Measurements from ENCODE around the gene ENTHD1. TPM values are rescaled to one million over a fixed set of nuclear protein-coding genes. Genes with fewer than 3 reads are reported as not detected.
A peak's percentile ranks its signal among the peaks of the same experiment; 100 is the strongest.

ENTHD1 gene
- total RNA-seq, 1 donor from 2014 or later: not detected

- H3K4me3 ChIP-seq (ENCODE audit: low read depth, low read length): no peak overlapping the region
- DNase-seq (ENCODE audit: low read depth) (no peak), FAIRE-seq (no peak)
- no peaks in the 10 kb centered on the region for H3K36me3 ChIP-seq (ENCODE audit: control insufficient read depth, insufficient read depth, low read length)
- no peak for TF ChIP-seq CTCF (IDR thresholded peaks at IDR 0.05; ENCODE audit: insufficient read depth, low read length, severe bottlenecking)
- peaks cover 2% of the 10 kb centered on the region for H3K27me3 ChIP-seq (ENCODE audit: control insufficient read depth, insufficient read depth, low read length)
These were observed 122.1 kb downstream of the ENTHD1 start for GRCh38 chr22:39771486-39771885.

DNA sequence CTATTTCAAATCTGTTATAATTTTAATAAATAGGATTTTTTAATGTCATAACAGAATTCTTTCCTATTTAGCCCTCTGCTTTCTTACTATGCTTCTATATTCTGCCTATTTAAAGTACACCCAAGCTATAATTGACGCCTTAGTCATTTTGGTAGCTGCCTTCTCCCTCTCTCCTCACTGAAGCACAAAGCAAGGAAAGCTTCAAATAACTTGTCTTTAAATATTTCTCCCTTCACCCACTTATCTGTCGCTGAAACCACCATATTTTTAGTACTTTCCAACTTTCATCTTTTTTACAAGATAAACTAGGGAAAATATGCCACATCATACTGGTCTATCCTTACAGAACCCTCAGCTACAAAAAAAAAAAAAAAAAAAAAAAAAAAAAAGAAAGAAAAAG is 127.9 kb downstream of the ENTHD1 start:
- Histone ChIP-seq H3K27me3 (ENCODE audit: control insufficient read depth, insufficient read depth, low read length) (no peaks in the 10 kb centered on the region), H3K4me3 (ENCODE audit: low read depth, low read length) (no peak overlapping the region), H3K36me3 (ENCODE audit: control insufficient read depth, insufficient read depth, low read length) (no peaks in the 10 kb centered on the region)
- no peak for FAIRE-seq
- no peak for DNase-seq (ENCODE audit: low read depth)
- no peak for TF ChIP-seq CTCF (IDR thresholded peaks at IDR 0.05; ENCODE audit: insufficient read depth, low read length, severe bottlenecking)

DNA sequence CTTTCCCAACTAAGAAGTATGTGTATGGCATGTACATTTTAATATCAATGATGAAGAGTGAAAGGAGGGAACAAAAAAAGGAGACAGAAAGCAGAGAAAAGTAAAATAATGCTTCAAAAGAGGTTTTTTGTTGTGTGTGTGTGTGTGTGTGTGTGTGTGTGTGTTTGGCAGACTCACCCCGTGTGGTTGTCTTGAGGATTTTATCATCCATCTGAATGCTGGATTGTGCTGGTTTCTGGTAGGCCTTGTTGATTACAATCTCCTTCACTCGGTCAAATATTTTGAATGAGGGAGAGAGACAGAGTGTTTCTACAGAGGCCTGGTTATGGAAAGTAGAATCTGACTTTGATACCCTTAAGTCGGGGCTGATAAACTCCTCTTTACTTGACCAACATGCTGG is 128.5 kb downstream of the ENTHD1 start:
- no peak for TF ChIP-seq CTCF (IDR thresholded peaks at IDR 0.05; ENCODE audit: insufficient read depth, low read length, severe bottlenecking)
- FAIRE-seq (no peak), DNase-seq (ENCODE audit: low read depth) (no peak)
- Histone ChIP-seq H3K27me3 (ENCODE audit: control insufficient read depth, insufficient read depth, low read length) (no peaks in the 10 kb centered on the region), H3K4me3 (ENCODE audit: low read depth, low read length) (no peak overlapping the region), H3K36me3 (ENCODE audit: control insufficient read depth, insufficient read depth, low read length) (no peaks in the 10 kb centered on the region)

DNA sequence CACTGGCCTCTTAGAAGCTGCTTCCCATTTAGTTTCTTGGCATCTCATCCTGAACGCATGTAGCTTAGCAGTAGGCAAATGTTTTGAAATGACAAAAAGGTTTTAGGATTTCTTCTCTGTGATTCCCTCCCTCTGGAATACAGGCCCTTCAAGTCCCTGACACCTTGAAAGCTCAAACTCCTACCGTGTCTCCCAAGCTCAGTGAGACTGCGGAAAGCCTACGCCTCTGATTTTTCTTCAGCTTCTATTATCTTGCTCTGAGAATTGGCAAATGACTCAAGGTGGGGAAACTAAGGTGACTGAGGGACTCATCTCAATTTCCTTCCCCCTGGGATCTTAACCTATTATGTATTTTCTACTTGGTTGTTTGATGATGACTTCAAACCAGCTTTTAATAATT is 130.3 kb downstream of the ENTHD1 start:
- Histone ChIP-seq H3K36me3 (ENCODE audit: control insufficient read depth, insufficient read depth, low read length) (no peaks in the 10 kb centered on the region), H3K4me3 (ENCODE audit: low read depth, low read length) (no peak overlapping the region), H3K27me3 (ENCODE audit: control insufficient read depth, insufficient read depth, low read length) (no peaks in the 10 kb centered on the region)
- FAIRE-seq (no peak), DNase-seq (ENCODE audit: low read depth) (no peak)
- no peak for TF ChIP-seq CTCF (IDR thresholded peaks at IDR 0.05; ENCODE audit: insufficient read depth, low read length, severe bottlenecking)

DNA sequence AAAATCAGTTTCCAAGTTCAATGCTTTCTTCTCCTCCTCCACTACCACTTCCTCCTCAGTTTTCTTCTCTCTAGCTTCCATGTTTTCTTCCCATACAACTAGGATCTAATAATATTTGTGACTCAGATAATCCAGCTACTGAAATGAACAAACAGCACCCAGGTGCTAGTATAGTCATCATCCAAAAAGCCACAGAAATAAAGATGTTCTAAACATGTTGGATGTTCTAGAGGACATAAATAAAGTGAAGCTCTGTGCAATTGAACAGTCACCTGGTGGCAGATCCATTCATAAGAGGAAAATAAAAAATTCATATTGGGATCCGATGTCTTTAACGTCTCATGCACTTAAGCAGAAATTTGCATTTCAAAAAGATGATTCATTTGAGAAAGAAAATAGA is 142.8 kb downstream of the ENTHD1 start:
- Histone ChIP-seq H3K4me3 (ENCODE audit: low read depth, low read length) (no peak overlapping the region), H3K36me3 (ENCODE audit: control insufficient read depth, insufficient read depth, low read length) (no peaks in the 10 kb centered on the region), H3K27me3 (ENCODE audit: control insufficient read depth, insufficient read depth, low read length) (peaks cover 4% of the 10 kb centered on the region)
- no peak for DNase-seq (ENCODE audit: low read depth)
- no peak for TF ChIP-seq CTCF (IDR thresholded peaks at IDR 0.05; ENCODE audit: insufficient read depth, low read length, severe bottlenecking)
- FAIRE-seq: no peak

DNA sequence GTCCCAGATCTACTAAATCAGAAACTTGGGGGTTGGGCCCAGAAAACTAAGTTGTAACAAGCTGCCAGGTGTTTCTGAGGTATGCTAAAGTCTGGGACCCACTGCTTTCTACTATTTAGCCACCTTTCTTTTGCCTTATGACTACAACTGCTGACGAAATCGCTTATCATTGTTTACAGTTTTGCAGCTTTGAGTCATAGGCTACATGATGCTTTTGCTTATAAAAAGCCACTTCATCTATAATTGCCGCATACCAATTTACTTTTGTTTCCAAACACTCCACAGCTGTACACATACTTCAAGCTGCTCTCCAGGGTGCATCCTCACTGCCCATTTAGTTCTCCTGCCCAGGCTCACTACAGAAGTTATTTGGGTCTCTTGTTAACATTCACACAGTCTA is 144.7 kb downstream of the ENTHD1 start:
- Histone ChIP-seq H3K36me3 (ENCODE audit: control insufficient read depth, insufficient read depth, low read length) (no peaks in the 10 kb centered on the region), H3K27me3 (ENCODE audit: control insufficient read depth, insufficient read depth, low read length) (peaks cover 4% of the 10 kb centered on the region), H3K4me3 (ENCODE audit: low read depth, low read length) (no peak overlapping the region)
- no peak for FAIRE-seq
- DNase-seq (ENCODE audit: low read depth): peak; percentile 64
- TF ChIP-seq CTCF (IDR thresholded peaks at IDR 0.05; ENCODE audit: insufficient read depth, low read length, severe bottlenecking): no peak
